Measurements from ENCODE around the gene TMEM72. TPM values are rescaled to one million over a fixed set of nuclear protein-coding genes. Genes with fewer than 3 reads are reported as not detected.

TMEM72 gene
- total RNA-seq, 2 donors from 2014 or later, result 0.15 TPM; not detected in 1

DNA sequence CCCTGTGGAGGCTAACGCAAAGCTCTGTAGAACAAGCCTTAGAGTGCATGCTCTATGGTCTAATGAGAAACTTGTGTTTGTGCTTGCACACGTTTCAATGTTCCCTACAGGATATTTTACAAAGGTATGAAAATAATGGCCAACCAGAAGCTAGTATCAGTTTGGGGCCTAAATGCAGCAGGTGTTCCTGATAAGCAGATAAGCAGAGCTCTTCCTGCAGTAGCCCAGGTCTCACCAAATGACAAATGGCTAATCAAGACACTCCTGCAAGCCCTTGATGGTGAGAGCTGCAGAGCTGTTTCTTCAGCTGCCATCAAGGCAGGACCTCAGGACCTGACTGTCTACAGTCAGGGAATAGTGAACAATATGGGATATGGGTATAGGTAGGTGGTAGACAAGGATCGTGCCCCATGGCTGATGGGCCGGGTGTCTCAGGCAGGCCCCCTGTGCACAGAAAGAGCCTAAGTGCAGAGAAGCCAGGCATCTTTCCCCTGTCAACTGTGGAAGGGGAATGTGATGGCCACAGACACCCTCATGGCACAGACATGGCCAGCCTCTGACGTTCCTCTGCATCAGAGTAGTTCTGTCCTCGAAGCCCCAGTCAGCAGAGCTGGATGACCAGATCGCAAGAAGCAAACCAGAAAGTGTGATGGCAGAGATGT, 25.3 kb downstream of the TMEM72 start:
- Histone ChIP-seq H3K36me3 (no peaks in the 10 kb centered on the region), H3K27ac (peak overlapping the region in 1 of 2 donors; percentile 68), H3K27me3 (no peaks in the 10 kb centered on the region), H3K4me1 (peaks cover 0 to 51% of the 10 kb centered on the region in 2 donors), H3K9me3 (no peaks in the 10 kb centered on the region), H3K4me3 (no peak overlapping the region)
- no peak for DNase-seq (ENCODE audit: low spot score)
- TF ChIP-seq, protein P1, sequence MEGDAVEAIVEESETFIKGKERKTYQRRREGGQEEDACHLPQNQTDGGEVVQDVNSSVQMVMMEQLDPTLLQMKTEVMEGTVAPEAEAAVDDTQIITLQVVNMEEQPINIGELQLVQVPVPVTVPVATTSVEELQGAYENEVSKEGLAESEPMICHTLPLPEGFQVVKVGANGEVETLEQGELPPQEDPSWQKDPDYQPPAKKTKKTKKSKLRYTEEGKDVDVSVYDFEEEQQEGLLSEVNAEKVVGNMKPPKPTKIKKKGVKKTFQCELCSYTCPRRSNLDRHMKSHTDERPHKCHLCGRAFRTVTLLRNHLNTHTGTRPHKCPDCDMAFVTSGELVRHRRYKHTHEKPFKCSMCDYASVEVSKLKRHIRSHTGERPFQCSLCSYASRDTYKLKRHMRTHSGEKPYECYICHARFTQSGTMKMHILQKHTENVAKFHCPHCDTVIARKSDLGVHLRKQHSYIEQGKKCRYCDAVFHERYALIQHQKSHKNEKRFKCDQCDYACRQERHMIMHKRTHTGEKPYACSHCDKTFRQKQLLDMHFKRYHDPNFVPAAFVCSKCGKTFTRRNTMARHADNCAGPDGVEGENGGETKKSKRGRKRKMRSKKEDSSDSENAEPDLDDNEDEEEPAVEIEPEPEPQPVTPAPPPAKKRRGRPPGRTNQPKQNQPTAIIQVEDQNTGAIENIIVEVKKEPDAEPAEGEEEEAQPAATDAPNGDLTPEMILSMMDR (IDR thresholded peaks at IDR 0.05), result no peak

DNA sequence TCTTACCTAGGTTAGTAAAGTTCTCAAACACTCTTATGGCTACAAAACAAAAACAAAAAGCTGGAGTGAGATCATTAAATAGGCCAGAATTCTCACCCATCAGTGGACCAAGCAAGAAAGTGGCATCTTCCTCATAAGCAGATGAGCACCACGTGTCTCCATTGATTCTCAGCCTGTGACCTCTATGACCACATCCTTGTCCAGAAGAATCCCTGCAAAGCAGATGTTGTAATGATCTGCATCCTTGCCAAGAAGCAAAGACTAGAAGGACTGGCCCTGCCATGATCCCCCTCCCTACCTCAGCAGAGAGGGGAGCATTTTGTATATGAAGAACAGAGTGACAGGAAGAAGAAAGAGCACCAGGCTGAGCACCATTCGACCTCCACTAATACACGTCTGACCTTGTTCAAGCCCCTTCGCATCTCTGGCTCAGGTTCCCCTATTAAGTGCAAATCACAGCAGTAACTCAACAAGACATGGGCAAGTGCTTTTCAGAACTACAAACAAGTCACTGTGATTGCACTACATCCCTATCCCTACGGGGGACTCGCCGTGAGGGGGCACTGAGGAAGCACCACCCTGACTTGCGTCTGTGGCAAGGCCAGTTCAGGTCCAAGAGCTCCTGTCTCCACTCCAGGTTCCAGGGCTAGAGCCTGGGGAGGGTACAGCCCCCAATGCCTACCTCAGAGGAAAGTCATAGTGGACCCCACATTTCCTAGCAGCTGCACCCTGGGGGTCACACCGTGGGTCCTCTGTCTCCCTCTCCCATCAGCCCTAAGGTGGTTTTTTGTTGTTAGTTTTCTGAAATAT, 26.3 kb downstream of the TMEM72 start:
- Histone ChIP-seq H3K27me3 (no peaks in the 10 kb centered on the region), H3K4me1 (peaks cover 0 to 49% of the 10 kb centered on the region in 2 donors), H3K27ac (no peak overlapping the region), H3K4me3 (no peak overlapping the region), H3K36me3 (no peaks in the 10 kb centered on the region), H3K9me3 (no peaks in the 10 kb centered on the region)
- TF ChIP-seq, protein P1 (IDR thresholded peaks at IDR 0.05), result no peak
- peak; percentile 54 for DNase-seq (ENCODE audit: low spot score)

DNA sequence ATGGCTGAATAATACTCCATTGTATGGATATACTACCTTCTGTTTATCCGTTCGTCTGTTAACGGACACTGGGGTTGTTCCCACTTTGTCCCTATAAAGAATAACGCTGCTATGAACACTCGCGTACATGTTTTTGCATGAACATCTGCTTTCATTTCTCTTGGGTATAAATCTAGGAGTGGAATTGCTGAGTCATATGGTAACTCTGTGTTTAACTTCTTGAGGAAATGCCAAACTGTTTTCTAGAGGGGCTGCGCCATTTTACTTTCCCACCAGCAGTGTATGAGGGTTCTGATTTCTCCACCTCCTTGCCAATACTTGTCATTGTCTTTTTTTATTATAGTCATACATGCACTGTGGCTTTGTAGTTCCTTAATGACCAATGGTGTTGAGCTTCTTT, 27.8 kb downstream of the TMEM72 start:
- Histone ChIP-seq H3K9me3 (no peaks in the 10 kb centered on the region), H3K27ac (no peak overlapping the region), H3K36me3 (no peaks in the 10 kb centered on the region), H3K4me3 (no peak overlapping the region), H3K4me1 (peaks cover 0 to 35% of the 10 kb centered on the region in 2 donors), H3K27me3 (no peaks in the 10 kb centered on the region)
- DNase-seq (ENCODE audit: low spot score), result peak; percentile 13
- TF ChIP-seq, protein P1 (IDR thresholded peaks at IDR 0.05), result no peak

DNA sequence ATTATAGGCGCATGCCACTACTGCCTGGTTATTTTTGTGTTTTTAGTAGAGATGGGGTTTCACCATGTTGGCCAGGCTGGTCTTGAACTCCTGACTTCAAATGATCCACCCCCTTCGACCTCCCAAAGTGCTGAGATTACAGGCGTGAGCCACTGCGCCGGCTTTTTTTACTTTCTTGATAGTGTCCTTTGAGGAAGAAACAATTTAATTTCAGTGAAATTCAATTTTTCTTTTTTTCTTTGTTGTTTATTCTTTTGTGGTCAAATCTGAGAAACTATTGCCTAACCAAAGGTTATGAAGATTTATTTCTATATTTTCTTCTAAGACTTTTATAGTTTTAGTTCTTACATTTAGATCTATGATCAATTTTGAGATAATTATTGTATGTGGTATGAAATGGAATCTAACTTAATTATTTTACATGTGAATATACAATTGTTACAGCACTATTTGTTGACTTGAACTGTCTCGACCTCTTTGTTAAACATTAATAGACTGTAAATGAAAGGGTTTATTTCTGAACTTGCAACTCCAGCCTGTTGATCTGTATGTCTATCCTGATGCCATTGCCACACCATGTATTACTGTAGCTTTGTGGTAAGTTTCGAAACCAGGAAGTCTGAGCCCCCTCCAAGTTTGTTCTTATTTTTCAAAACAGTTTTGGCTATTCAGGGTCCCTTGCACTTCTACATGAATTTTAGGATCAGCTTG, 28.7 kb downstream of the TMEM72 start:
- no peak overlapping the region for H3K27ac ChIP-seq
- H3K27me3 ChIP-seq, result no peaks in the 10 kb centered on the region
- TF ChIP-seq, protein P1 (IDR thresholded peaks at IDR 0.05), result no peak

DNA sequence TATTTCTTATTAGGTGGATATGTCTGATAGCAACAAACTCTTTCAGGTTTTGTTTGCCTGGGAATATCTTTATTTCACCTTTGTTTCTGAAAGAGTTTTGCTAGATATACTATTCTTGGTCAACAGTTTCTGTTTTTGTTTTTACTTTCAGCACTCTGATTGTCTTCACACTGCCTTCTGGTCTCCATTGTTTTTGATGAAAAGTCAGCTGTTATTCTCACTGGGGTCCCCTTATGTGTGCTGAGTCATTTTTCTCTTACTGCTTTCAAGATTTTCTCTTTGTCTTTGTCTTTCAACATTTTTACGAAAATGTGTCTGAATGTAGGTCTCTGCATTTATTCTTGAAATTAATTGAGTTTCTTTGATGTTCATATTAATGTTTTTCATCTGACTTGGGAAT, 33.2 kb downstream of the TMEM72 start:
- H3K36me3 ChIP-seq, result no peaks in the 10 kb centered on the region
- TF ChIP-seq, protein P1 (IDR thresholded peaks at IDR 0.05), result no peak
- no peak for DNase-seq (ENCODE audit: low spot score)
- H3K4me3 ChIP-seq, result no peak overlapping the region
- peaks cover 0 to 3% of the 10 kb centered on the region in 2 donors for H3K9me3 ChIP-seq
- no peaks in the 10 kb centered on the region for H3K27me3 ChIP-seq
- no peak overlapping the region for H3K27ac ChIP-seq
- peaks cover 0 to 30% of the 10 kb centered on the region in 2 donors for H3K4me1 ChIP-seq

More for the DNA sequence above, 28.7 kb downstream of the TMEM72 start:
- peaks cover 0 to 3% of the 10 kb centered on the region in 2 donors for H3K9me3 ChIP-seq
- H3K36me3 ChIP-seq, result no peaks in the 10 kb centered on the region
- no peak overlapping the region for H3K4me3 ChIP-seq
- peaks cover 0 to 26% of the 10 kb centered on the region in 2 donors for H3K4me1 ChIP-seq
- DNase-seq (ENCODE audit: low spot score), result peak; percentile 50
